OCI-LY7 (cell line): Measurements from ENCODE around the gene AKAP11.

ENCODE experiments used
- CTCF ChIP-seq: fragments of 200-600 bp; sonication (generic); conservative IDR thresholded peaks from 2 replicates; pipeline ENCODE4 v1.5.1; 2014; ENCODE audit warnings: mild to moderate bottlenecking, antibody characterized with exemption, low read length, moderate library complexity, mixed read lengths
- EZH2phosphoT487 ChIP-seq: fragments of 200-600 bp; sonication (generic); IDR thresholded peaks from 2 replicates; pipeline ENCODE4 v1.6.1; 2018; ENCODE audit warnings: low read depth, borderline replicate concordance, mild to moderate bottlenecking, mixed run types, antibody characterized with exemption, low read length, moderate library complexity, mixed read lengths

- no peak for TF ChIP-seq CTCF
- no peak for TF ChIP-seq EZH2phosphoT487
Observed at GRCh38 chr13:42354241-42355091, 82.5 kb downstream of the AKAP11 start.
